T-helper 2 cell treated with Interferon-gamma antibody and Interleukin-4, amounts not matched to agents 100 ng/mL and 5 ng/mL, for 36 hours (primary cell): ENCODE data around the gene TCF7L1. TPM values are rescaled to one million over a fixed set of nuclear protein-coding genes. Genes with fewer than 3 reads are reported as not detected.

Source experiments
- intact Hi-C: fragments of 100-400 bp; cut with micrococcal nuclease; formaldehyde crosslinking; loops from one replicate; pipeline ENCODE4 v1.15.1; 2023
- total RNA-seq: library from RNA; stranded (reverse); gene quantifications from 2 replicates; pipeline ENCODE4 v1.2.3, GENCODE V29; 2022

The TCF7L1 gene
- total RNA-seq, 1 donor from 2014 or later = not detected

DNA sequence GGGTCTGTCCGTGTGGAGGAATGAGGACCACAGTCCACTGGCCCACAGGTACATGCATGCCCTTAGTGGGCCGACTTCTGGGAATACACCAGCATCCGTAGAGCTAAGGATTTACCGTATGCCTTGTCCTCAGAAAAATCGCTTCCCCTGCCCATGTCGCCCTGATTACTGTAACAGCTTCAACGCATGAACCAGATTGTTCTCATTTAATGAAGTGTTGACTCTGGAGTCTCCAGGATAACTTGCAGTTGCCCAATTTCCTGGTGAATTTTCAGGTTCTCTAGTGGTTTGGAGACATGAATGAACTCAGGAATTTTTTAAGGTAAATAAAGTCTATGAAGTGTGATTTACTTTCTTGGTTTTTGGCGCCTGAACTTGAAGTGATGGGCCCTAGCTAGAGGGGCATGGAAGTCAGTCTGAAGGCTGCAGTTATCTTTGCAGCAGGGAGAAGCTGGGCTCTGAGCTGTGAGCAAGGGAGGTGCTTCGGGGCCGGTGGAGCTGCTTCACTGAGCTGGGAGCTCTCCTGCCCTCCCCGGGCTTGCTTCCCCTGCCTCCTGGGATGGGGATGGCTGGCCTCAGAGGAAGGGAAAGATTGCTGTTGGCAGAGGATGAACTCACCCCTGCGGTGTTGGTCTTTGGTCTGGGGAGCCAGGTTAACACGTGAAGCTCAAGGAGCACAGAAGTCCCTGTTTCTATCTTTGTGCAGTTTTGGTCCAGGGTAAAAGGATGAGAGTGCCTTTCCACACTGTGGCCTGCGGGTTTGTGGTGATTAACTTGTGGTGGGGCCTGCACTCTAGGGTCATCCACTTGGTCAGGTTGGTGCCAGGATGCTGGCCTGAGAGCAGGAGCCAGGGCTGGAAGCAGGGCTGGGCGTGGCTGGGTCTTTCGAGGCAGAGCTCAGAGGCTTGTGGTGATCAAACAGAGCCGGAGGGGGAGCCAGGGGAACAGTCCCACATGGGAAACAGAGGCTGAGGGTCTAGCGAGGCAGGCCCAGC, 28.1 kb downstream of the TCF7L1 start:
- intact Hi-C loops = no loop called here

DNA sequence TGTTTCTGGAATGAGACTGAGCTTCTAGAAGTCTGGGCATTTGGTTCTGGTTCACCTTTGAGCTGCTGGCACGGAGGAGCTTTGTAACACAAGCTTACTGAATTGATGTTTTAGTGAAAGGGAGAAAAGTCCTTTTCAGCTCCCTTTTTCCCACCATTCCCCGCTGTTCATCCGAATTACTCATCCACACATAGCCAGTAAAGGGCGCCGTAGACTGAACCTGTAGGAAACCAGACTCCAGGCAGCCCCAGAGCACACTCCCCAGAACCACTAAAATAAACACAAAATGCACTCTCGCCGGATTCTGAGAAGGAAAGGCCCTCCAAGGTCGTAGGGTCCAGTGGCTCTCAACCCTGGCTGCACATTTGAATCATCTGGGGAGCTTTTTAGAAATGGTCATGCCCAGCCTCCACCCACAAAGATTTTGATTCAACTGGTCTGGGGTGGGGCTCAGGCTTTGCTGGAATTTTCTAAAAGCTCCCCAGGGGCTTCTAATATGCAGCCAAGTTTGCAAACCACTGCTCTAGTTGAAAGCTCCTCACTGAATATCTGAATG, 29.6 kb downstream of the TCF7L1 start:
- intact Hi-C loops = no loop called here

DNA sequence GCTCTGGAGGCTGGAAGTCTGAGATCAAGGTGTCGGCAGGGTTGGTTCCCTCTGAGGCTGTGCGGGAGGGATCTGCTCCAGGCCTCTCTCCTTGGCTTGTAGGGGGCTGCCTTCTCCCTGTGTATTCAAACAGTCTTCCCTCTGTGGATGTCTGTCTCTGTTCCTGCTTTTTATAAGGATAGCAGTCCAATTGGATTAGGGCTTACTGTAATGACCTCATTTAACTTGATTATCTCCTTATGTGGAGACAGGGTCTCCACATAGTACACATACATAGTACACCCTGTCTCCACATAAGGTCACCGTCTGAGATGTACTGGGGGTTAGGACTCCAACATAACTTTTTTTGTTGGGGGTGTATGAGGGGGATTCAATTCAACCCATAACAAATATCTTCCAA, 30.5 kb downstream of the TCF7L1 start:
- intact Hi-C loops = no loop called here

DNA sequence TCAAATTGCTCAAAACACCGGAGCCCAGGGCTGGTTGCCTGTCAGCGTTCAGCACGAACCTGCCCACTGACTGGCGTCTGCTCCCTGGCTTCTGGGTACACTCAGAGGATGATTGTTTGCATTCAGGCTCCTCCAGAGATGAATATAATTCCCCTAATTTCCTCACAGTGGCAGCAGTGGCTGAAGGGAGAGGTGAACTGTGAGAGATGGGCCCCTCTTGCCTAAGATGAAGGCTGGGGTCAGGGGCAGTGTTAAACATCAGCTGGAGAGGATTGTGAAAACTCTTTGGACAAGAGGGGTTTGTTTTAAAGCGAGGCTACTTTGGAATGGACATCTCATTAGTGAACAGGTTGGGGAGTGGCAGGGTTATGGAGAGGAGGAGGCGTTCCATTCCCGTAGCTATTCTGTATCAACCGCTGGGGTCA, 31.0 kb downstream of the TCF7L1 start:
- intact Hi-C loops = no loop called here

DNA sequence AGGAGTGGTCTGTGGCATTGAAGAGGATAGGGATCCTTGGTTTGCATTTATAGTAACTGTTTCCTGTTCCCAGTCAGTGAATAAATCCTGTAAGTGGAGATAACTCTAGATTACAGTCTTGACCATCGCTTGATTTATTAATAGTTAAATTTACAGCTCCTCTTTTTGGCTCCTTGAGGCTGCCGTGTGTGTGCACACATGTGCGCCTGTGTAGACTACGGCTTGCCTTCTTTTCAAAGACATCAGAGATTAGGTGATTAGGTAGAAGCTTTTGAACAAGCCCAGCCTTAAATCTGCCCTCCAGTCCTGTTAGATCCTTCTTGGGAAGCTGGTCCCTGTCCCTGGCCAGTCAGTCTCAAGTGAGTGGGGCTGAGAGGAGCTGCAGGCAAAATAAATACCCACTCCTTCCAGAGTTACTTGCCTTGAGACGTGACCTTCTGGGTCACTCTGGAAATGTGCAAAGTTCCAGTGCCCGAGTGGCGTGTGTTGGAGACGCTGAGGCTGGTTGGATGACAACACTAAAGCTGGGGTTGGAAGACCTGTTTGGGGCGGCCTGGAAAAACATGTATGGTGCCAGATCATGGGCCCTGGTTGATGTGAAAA, 32.0 kb downstream of the TCF7L1 start:
- intact Hi-C loops = no loop called here

DNA sequence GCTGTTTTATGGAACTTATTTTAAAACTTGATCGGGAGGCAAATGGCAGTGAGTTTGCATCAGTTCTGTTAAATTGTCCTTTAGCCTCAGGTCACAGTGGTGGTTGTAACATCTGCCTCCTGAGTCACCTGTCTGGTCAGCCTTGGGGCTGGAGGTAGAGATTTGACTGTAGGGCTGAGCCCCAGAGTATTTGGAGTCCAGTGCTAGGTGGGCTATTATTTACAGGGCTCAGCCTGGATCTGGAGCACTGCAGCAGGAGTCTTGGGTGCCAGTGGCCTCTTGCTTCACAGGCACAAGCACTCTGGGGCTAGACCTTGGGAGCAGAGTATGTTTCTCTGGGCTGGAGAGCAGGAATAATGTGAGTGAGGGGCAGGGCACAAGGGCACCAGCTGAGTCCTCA, 32.8 kb downstream of the TCF7L1 start:
- intact Hi-C loops = no loop called here

DNA sequence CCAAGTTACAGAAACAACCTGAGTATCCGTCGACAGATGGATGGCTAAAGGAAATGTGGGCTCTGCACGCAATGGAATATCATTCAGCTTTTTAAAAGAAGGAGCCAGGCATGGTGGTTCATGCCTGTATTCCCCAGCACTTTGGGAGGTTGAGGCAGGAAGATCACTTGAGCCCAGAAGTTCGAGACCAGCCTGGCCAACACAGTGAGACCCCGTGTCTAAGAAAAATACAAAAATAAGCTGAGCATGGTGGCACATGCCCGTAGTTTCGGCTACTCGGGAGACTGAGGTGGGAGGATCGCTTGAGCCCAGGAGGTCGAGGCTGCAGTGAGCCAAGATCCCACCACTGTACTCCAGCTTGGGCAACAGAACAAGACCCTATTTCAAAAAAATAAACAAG, 34.3 kb downstream of the TCF7L1 start:
- intact Hi-C loops = no loop called here

DNA sequence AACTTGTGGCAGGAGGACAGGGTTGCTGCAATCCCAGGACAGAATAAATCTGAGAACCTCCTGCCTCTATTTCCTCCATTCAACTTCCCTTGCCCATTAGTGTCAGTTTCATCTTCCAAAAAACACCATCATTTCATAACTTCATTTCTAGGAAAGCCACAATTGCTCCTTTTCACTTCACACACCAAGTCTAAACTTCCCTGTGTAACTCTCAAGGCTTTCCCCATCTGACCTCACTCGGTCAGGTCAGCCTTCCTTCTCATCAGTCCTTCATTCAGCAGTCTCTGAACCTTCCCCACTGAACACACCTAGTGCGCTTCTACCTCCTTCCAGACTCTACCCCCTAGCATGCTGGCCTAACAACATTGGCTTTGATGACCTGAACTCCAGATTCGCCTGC, 35.8 kb downstream of the TCF7L1 start:
- intact Hi-C loops = no loop called here

DNA sequence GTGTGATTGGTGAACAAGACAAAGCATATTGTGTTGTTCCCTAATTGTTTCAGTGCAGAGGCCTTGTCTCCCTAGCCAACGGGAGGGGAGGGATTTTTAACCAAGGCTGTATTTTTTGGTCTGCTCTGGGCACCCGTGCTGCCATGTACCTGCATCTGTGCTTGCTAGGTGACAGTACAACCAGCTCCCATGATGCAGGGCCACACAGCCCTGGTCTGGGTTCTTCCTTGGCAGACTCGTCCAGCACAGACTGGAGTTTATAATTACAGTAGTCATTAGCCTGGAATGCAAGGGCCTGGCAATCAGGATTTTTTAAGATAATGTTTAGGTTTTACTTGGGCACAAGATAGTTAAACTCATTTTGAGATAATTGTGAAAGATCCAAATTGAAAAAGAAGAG, 36.4 kb downstream of the TCF7L1 start:
- intact Hi-C loops = no loop called here

DNA sequence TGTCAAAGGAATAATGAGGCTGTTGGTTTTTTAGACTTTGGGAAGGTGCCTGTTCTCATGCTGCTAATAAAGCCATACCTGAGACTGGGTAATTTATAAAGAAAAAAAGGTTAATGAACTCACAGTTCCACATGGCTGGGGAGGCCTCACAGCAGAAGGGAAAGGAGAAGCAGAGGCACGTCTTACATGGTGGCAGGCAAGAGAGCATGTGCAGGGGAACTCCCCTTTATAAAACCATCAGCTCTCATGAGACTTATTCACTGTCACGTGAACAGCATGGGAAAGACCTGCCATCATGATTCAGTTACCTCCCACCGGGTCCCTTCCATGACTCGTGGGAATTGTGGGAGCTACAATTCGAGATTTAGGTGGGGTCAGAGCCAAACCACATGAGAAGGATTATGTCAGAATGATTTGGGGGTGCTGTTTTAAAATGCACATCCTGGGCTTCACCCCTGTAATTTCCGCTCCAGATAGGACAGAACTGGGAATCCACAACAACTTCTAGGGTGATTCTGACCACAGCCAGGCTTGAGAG, 37.8 kb downstream of the TCF7L1 start:
- intact Hi-C loops = no loop called here

DNA sequence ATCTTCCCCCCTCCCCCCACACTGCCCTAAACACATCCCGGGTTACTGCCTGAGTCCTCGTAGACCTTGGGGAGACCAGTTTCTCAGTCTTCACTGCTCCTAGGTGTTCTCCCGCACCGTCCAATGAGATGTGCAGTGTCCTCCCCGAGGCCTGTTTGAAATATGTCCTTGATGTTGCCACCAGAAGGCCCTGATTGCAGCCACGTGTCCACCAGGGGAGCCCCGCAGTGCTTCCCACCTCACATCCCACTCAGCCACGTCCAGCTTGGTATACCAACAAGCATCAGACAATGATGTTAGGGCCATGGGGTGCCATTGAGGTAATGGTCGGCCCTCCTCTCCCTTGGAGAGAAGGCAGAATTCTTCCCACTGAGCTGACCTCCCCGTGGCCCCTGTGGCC, 38.7 kb downstream of the TCF7L1 start:
- intact Hi-C loops = no loop called here

DNA sequence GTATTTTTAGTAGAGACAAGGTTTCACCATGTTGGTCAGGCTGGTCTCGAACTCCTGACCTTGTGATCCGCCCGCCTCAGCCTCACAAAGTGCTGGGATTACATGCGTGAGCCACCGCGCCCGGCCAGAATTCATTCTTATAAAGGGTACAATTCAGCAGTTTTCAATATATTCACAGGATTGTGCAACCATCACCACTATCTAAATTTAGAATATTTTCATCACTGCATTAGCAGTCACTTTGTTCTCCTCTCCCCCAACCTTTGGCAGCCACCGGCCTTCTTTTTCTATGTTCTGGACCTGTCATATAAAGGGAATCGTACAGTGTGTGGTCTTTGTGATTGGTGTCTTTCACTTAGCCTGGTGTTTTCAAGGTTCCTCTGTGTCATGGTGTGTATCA, 40.7 kb downstream of the TCF7L1 start:
- intact Hi-C loops = no loop called here

DNA sequence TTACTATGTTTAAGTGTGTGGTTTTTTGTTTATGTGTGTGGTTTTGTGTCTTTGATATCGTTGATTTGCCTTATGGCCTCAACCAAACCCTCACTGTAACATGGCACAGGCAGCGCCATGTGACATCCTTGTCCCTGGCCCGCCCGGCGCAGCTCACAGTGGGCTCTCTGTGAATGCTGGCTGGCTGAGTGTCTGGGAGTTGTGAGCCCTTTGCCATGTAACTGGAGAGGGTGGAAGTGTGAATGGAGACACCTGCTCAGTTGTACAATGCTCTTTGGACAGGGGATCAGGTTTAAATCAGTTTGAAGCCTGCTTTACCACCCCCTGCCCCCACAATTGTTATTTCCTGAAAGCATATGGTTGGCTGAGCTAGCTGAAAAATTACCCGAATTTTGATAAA, 41.8 kb downstream of the TCF7L1 start:
- intact Hi-C loops = no loop called here

DNA sequence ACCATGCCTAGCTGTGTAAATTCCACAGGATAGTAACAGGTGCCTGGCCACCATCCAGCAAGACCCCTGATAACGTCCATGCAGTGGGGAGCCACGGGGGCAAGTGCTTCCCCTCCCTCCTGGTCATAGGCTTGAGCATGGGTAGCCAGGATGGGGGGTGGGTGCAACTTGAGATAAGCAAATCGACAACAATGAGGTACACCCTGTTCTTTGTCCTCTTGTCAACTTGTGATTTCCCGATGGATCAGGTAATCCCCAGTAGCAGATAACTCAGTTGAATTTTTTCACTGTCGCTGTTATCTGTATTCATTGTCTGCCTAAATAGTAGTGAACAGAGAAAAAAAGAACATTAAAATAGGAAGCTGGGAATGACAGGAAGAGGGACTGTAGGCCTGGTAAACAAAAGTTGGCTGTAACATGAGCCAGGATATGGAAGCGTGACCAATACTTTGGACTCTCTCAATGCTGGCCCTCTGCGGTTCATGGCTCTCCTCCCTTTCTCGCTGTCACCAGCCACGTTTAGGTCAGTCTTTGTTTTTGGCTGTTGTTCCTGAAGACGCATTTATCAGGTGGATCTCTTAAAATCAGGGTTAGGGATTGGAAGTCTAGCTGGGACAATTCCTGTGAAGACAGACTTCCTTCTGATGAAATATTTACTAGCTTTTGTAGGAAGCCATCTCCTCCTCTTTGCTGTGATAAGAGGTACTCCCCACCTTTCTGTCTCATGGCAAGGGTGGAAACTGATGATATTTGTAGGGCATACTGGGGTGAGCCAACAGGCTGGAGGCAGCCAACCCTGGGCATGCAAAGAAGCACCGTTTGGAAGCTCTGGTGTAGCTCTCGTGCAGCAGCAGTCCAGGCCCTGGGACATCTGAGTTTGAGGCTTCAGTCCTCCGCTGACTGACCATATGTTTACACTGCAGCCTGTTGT, 42.4 kb downstream of the TCF7L1 start:
- intact Hi-C loops = no loop called here

DNA sequence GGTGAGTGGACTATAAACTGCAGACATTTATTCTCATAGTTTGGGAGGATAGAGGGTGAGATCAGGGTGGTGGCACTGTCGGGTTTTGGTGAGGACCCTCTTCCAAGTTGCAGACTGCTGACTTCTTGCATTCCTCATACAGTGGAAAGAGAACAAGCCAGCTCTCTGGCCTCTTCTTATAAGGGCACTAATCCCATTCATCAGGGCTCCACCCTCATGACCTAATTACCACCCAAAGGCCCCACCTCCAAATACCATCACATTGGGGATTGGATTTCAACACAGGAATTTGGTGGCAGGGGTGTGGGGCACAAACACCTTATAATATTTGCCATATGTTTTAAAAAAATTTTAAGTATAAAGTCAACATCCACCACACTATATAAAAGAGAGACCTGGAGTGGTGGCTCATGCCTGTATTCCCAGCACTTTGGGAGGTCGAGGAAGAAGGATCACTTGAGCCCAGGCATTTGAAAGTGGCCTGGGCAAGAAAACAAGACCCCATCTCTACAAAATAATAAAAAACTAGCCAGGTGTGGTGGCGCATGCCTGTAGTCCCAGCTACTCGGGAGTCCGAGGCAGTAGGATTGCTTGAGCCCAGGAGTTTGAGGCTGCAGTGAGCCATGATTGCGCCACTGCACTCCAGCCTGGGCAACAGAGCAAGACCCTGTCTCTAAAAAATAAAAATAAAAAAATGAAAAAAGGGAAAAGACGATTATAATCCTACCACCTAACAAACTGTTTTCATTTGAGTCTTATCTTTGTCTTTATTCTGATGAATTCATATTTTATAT, 44.0 kb downstream of the TCF7L1 start:
- intact Hi-C loops = no loop called here

DNA sequence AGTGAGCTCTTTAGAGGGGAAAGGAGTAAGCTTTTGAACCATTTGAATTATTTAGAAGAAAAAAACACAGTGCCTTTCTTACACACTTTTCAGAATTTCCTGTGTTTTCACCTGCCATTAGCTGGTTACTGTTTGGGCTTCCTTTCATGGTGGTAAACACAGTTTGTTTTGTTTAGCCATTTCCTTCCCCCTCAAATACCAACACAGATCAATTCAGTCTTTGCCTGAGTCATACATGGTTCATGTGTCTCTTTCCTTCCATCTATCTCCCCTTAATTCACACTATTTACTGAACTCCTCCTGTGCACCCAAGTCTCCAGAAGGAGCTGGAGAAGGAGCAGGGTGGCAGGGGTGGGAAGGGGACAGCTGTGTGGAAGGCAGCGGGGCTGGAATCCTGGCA, 45.0 kb downstream of the TCF7L1 start:
- intact Hi-C loops = no loop called here

DNA sequence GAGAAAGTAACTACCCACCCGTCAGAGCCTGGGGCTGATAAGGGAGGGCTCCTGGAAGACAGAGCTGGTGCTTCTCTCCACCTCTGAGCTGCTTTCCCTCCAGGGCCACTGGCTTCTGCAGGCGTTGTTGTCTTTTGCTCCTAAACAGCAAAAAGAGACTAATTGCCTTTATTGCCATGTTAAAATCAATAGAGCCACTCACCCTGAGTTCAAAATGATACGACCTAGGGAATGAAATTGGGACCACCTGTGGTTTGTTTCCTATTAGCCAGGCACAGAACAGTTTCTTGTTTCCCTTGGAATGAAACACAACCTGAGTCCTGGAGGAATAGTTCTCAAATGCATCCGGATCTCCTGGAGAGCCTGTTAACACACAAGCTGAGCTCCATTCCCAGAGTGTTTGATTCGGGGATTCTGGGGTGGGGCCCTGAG, 45.8 kb downstream of the TCF7L1 start:
- intact Hi-C loops = no loop called here

DNA sequence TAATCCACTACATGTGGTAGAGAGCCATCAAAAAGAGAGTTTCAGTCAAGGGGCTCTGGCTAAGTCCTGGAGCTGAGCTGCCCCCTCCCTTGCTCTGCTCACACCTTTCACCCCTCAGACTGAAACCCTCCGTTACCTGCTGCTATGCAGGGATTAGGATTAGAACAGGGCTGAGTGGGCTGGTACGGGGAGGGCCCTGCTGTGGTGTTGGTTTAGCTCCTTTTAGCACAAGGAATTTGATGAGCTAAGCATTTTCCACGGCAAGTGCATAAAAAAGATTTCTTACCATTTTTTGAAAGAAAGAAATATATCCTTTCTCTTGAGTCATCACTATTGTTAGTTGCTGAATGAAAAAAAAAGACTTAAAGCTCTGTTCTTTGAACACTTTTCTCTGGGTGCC, 46.3 kb downstream of the TCF7L1 start:
- intact Hi-C loops = no loop called here

DNA sequence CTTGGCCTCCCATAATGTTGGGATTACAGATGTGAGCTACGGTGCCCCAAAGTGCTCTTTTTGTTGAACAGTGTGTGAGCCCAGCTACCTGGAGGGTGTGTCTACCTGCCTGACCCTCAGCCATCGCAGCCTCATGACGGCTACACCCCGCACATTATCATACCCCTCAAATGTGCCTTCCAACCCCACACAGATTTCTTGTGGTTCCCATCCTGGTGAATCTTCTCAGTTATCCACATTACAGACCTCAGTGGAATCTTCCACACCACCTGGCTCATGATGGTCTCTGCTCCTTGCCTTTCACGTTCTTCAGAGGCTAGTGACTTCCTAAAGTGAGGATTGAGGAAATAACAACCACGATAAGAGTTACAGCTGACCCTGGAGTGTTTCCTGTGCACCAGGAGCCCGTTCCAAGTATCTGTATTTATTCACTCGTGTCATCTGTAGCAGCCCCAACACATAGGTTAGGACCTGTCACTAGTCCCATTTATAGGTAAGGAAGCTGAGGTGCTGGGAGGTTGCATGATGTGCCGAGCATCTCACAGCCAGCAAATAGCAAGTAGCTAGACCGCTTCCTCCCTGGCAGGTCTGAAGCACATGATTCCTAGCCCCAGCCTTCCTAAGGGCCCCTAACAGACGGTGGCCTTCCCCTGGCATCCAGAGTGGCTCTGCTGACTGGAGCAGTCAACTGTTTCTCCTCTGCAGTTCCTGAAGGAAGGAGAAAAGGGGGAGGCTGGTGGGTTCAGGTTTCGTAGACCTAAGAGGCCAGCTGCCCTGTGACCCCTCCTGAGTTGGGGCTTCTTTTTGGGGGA, 47.3 kb downstream of the TCF7L1 start:
- intact Hi-C loops = no loop called here
